ENCODE data around the gene AGBL4.
"Not testable (repeated sequence)": the region's sequence is repeated elsewhere in the genome, so short reads cannot be mapped to it uniquely, and the experiment has no call there.

Gene AGBL4

DNA sequence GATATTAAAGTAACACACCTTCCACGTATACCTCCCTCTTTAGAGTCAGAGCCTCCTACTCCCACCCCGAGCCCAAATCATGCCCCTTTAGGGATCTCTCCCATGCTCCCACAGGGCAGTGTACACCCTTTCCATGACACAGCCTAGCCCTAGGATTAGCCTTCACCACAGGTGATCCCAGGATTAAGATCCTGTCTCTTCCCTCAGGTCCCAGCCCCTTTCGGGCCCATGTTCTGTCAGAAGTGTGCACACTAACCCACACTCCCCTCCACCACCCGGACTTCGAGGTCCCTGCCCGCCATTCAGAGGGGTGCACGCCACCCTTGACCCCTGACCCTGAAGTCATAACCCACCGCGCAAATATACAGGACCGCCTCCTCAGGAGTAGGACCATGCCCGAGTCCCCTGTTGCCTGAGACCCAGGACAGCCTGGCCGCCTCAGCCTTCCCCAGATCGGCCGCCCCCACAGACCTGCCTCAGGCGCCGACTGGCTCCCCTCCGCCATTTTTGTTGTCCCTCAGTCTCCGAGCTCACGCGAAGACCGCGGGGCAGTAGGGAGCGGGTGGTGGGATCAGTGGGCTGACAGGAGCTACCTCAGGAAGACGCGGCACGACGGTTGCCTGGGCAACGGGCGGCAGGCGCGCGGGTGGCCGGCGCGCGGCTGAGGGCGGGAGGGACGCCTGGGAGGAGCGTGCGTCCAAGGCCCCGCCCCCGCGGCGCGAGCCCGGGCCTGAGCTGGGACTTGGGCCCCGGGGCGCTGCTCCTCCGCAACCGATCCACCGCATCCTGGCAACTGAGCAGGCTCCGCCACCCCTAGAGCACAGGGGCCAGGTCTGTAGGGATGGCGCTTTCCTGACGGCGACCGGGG, at the start of gene AGBL4:
AGBL4 (minus strand) TSS at position 663 of the 868 bp plus-strand sequence.
- peak; percentile 3 for DNase-seq (ENCODE audit: low spot score)

DNA sequence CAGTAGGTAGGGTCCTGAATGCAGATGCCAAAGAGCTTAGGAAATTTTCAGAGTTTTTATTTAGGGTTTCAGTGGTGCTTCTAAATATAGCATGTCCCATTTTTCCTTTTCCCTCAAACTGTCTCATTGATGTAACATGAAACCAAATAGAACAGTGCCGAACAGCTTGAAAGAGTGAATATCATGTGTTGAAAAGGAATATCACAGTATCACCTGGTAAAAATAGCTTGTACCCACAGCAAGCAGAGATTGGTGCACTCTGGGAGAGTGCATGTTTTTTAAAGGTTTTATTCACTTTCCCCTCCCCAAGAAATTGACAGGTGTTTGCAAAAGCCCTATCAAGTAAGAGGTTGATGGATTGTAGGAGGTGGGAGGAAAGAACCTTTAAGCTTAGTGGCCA, 43.1 kb upstream of the AGBL4 start:
- DNase-seq (ENCODE audit: low spot score): no peak

DNA sequence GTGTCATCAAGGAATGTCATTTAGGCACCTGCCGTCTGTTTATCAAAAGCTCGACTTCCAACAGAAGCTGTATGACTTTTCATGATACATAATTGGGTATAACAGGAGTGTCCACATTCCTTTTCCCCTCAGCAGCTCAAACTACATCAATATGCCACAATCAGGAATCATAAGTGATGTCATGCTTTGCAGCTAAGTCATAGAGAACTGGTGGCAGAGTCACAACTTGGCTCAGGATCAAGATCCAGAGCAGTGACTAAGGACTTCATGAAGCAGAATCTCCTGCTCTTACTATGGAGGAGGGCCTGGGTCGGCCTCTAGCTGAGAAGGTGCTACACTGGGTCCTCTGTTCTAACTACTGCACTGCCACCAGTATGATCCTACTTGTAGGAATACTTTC, 36.5 kb upstream of the AGBL4 start:
- DNase-seq (ENCODE audit: low spot score): no peak

DNA sequence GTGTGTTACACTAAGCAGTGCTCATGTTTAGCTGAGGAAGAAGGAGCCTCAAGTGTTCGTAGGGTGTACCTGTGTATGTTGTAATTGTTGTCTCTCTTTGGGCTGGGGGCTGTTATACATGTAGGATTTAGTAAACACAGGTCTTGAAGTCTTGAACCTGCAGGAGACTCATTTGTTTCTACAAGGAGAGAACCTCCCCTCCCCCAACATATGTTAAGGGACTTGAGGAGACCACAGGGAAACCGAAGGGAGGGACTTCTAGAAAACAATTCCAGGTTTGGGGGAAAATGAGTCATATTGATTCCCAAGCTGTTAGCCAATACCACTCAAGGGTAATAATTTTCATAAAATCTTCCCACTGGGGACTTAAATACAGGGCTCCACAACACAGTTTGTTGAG, 25.0 kb upstream of the AGBL4 start:
- DNase-seq (ENCODE audit: low spot score): no peak

DNA sequence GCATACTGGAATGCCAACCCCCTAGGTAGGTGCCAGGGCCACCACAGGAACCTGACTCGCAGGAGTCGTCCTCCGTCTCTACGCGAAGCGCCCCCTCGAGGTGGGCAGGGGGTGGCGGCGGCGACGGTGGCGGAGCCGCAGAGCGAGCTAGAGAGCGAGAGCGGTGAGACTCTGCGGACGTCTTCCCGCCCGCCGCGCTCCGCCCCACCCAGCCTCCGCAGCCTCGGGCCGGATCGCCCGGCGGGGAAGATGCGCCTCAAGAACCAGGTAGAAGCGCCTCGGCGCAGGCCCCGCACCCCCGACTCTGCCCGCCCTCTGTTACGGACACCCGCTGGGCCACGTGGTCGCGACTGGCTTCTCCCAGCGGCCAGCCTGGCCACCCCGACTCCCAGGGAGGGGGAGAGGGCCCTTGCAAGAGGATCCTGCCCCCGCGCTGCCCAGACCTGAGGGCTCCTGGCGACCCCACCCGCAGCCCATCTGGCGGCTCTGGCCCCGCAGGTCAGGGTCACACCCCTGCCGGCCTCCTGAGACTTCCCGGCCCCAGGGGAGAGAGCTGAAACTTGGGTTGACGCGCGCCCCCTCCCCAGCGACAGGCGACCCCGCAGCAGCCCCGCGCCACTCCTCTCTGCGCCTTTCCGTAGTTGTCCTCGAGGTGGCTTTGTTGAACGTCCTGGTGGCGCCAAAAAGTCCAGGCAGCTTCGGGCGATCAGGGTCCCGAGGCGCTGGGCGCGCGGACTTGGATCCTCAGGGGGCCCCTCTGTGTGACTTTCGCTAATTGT, 24.4 kb upstream of the AGBL4 start:
- DNase-seq (ENCODE audit: low spot score): peak; percentile 4

DNA sequence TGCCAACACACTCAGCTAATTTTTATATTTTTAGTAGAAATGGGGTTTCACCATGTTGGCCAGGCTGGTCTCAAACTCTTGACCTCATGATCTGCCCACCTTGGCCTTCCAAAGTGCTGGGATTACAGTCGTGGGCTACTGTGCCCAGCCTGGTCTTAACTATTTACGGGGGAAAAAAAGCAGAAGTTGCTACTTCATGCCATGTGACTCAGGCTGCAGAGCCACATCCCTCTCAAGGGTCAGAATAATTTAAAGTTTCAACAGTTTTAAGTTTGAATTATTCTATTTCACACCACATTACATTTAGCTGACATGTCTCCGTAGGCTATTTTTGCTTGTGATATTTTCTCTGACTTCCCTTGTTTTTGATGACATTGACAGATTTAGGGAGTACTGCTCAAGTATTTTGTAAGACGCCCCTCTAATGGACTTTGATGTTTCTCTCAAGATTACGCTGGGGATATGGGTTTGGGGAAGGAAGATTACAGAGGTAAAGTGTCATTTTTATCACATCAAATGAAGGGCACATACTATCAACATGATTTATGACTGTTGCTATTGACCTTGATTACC, 14.6 kb upstream of the AGBL4 start:
- no peak for DNase-seq (ENCODE audit: low spot score)

DNA sequence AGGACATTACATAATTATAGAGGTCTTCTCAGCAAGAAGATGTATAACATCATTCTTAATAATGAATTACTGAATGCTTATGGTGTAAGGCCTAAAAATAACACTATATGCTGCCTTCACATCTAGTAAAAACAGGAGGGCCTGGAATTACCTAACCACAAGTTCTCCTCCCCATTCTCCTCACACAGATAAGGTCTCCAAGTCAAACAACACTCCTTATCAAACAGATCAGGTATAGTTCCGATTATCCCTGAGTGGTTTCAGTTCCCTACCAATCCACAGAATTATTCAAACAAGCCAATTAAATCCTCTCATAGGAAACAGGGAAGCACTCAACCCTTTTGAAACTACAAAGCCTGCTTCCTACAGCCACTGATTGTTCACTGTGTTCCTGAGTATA, 4.0 kb upstream of the AGBL4 start:
- DNase-seq (ENCODE audit: low spot score): no peak

DNA sequence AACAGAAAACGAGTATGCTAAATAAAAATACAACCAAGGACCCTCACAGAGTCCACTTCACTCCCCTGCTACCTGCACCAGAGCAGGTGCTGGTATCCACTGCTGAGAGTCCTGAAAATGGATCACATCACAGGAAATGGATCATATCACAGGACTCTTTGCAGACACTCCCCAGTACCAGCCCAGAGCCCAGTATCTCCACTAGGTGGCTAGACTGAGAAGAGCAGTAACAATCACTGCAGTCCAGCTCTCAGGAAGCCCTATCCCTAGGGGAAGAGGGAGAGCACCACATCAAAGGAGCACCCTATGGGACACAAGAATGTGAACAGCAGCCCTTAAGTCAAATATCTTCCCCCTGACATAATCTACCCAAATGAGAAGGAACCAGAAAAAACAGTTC, 28.0 kb downstream of the AGBL4 start:
- DNase-seq (ENCODE audit: low spot score): no peak

DNA sequence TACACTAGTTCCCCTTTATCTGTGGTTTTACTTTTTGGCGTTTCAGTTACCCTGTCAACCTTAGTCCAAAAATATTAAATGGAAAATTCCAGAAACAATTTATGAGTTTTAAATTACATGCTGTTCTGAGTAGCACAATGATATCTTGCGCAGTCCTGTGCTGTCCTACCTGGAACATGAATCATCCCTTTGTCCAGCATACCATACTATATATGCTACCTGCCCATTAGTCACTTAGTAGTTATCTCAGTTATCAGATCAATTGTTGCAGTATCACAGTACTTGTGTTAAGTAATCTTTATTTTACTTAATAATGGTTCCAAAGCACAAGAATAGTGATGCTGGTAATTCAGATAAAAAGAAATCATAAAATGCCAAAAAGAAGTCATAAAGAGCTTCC, 52.7 kb downstream of the AGBL4 start:
- no peak for DNase-seq (ENCODE audit: low spot score)

DNA sequence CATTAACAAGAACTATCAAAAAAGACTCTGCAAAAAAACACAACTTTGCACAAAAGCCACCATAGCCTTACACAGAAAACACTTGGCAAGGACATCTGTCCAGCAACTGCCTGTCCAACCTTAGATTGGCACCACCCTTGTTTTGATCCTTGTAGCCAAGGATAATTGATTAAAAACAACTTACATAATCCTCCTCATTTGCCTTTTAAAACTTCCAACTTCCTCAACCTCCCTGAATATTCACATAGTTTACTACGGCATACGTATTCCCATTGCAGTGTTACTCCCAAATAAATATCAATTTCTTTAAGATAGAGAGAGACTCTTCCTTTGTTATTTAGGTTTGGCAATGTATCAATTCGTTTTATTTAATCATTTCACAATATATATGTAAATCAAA, 72.4 kb downstream of the AGBL4 start:
- DNase-seq (ENCODE audit: low spot score): no peak

DNA sequence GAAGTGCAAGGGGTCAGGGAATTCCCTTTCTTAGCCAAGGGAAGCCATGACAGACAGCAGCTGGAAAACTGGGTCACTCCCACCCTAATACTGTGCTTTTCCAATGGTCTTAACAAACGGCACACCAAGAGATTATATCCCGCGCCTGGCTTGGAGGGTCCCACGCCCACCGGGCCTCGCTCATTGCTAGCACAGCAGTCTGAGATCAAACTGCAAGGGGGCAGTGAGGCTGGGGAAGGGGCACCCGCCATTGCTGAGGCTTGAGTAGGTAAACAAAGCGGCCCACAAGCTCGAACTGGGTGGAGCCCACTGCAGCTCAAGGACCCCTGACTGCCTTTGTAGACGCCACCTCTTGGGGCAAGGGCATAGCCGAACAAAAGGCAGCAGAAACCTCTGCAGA, 108.5 kb downstream of the AGBL4 start:
- DNase-seq (ENCODE audit: low spot score): not testable (repeated sequence)

DNA sequence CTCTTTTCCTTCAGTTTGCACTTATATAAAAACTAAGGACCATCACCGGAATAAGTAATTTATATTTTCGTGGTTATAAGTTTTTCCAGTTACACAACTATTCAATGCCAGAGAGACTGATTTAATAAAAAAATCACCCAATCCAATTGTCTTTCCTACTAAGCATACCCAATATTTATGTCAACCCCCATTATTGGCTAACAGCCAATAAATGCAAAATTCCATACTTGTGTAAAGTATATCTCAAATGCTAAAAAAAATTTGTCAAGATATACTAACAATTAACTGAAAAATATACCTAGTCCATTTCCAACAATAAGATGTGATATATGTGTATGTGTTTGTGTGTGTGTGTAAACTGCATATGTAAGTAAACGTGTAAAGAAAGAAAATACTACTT, 117.4 kb downstream of the AGBL4 start:
- DNase-seq (ENCODE audit: low spot score): no peak

DNA sequence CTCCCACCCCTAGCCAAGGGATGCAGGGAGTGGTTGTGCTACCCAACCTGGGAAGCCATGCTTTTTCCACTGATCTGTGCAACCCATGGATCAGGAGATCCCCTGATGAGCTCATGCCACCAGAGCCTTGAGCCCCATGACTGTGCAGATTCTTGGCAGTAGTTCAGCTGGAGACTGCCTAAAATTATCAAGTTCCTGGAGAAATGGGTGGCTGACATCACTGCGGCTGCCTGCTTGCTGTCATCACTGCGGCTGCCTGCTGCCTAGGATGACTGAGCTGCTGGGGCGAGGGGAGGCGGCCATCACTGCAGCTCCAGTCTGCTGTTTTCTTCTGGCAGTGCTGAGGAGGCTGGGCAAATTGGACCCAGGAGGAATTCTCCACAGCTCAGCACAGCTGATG, 159.2 kb downstream of the AGBL4 start:
- DNase-seq (ENCODE audit: low spot score): no peak

DNA sequence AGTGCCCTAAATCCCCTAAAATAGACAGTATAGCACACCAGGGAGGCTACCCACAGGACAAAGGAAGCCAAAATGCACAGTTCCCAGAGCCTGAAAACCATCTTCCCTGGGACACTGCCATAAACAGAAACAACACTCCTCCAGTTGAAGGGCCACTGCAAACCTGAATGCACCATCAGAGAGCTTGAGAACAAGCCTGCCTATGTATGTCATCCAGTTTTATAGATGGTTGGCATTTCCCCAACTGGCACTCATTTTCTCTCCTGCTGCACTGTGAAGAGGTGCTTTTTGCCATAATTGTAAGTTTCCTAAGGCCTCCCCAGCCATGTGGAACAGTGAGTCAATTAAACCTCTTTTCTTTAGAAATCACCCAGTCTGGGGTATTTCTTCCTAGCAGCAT, 169.0 kb downstream of the AGBL4 start:
- no peak for DNase-seq (ENCODE audit: low spot score)

DNA sequence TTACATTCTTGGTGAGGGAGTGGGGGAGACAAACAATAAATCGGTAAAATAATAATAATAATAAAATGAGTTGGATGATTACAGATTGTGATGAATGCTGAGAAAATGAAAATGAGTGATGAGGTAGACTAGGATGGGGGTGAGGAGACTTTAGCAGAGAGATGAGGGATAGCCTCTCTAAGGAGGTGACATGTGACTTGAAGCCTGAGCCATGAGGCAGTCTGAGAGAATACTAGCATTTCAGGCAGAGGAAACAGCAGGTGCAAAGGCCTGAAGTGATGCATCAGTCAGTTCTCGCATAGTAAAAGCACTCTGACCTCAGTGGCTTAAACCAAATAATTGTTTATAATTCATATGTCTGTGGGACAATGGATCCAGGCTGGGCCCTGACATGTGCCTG, 181.2 kb downstream of the AGBL4 start:
- DNase-seq (ENCODE audit: low spot score): no peak

DNA sequence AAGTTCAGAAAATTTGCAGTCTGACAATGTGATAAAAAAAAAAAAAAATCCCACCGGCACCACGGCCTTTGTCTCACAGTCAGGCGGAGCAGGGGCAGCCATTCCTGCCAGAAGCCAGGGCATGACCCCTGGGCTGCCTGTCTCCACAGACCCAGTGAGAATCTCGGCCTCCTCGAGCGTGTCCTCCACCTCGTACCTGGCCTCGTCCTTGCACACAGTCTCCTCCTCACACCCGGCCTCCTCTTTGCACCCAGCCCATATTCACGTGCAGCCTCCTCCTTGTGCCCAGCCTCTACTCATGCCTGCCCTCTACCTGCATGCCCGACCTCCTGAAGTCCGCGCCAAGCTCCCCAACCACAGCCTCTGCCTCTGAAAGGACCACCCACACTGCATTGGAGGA, 182.0 kb downstream of the AGBL4 start:
- no peak for DNase-seq (ENCODE audit: low spot score)

DNA sequence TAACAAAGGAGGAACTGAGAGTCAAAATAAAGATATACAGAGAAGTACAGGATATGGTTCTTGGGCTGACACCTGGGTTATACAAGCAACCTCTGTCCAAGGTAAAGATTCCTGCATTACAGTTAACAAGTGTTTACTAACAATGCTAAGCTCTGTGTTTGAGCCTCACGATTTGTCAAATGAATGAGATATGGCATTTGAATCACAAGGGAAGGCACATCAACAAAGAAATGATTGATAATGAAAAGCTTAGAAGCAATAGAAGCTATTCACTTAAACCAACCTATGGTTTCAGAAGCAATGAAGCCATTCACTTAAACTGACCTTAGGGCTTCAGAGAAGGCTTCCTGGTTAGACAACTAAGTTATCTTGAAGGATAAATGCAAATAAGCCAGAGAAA, 199.5 kb downstream of the AGBL4 start:
- no peak for DNase-seq (ENCODE audit: low spot score)

DNA sequence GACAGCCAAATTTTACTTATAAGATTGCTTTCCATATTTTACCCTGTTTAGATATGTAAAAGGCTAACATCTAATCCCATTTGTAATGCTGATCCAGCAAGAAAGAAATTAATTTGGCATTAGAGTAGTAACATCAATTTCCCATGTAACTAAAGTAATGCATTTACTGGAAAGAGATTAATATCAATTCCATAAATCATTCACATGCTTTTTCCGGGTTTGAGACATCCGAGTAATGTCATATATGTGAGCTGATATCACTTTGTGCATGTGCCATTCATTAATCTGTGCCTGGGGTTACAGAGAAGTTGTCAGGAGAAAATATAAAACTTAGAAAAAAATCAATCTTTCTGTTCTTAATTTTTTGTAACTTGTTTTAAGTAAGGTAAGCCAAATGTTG, 206.1 kb downstream of the AGBL4 start:
- DNase-seq (ENCODE audit: low spot score): no peak

DNA sequence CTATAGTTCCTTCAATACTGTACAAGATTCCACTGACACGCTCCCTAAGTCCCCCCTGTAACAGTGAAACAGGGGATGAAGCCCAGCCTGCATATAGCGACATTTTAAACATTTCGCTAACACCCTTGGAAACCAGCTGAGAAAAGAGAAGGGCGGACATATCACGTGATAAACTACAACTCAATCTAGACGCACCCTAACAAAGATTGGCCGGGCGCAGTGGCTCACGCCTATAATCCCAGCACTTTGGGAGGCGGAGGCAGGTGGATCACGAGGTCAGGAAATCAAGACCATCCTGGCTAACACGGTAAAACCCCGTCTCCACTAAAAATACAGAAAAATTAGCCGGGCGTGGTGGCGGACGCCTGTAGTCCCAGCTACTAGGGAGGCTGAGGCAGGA, 236.7 kb downstream of the AGBL4 start:
- DNase-seq (ENCODE audit: low spot score): not testable (repeated sequence)

DNA sequence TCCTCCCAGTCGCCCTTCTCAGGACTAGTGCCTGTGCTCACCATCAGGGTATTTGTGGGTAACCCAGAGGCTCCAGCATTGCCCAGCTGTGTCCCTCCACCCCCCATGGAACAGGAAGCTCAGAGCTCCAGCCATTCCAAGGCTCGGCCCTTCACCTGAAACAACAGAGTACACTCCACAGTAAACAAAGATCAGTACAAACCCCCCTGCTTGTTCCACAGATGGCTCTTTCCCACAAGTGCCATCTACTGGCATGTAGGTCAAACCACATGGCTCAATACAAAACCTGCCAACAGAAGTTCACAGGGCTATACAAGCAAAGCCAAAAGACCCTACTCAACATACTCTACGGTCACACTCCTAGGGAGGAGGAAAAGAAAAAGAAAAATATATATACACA, 258.7 kb downstream of the AGBL4 start:
- no peak for DNase-seq (ENCODE audit: low spot score)

DNA sequence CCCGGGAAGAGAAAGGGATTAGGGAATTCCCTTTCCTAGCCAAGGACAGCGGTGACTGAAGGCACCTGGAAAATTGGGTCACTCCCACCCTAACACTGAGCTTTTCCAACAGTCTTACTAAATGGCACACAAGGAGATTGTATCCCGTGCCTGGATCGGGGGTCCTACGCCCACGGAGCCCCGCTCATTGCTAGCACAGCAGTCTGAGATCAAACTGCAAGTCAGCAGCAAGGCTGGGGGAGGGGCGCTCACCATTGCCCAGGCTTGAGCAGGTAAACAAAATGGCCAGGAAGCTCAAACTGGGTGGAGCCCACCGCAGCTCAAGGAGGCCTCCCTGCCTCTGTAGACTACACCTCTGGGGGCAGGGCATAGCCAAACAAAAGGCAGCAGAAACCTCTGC, 285.6 kb downstream of the AGBL4 start:
- not testable (repeated sequence) for DNase-seq (ENCODE audit: low spot score)

DNA sequence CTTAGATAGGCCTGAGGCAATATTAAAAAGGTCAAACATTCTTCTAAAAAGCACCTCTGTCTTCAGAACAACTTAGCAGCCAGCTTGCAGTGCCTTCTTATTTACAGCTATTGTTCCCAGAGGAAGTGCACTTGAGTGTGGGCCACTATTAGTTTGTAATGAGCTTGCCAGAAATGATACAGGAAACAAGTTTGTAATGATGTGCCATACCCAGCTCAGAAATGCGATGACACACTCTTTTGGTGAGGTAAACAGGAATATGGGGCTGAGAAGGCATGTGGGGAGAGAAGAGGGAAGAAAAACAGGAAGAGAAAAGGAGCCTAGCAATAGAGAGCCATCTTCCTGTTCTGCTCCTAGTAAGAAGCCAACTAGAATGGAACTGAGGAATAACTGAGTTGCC, 295.4 kb downstream of the AGBL4 start:
- no peak for DNase-seq (ENCODE audit: low spot score)

DNA sequence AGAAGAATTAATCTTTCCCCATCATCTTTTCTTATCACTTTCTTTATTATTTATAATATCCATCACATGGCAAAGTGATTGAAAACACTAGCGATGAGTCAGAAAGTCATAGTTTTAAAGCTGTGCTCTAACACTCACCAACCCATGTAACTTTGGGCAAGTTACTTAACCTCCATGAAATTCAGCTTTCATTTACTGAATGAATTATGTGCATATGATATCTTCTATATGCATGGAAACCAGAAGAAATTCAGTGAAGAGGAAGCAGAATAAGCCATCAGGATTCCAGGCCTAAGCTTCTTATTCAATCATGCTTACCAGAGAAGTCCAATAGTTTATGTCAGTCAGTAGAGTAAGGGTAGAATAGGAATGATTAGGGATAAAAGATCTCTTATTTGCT, 300.1 kb downstream of the AGBL4 start:
- no peak for DNase-seq (ENCODE audit: low spot score)

All from activated CD4-positive, alpha-beta T cell treated with anti-CD3 and anti-CD28 coated beads, Interleukin-2, Interleukin-4, amounts not matched to agents 100 ng/mL and 50 ng/mL, durations not matched to agents 16 hours and 8 hours (primary cell).